ENCODE measurements around the gene CYP4A22.
"Not testable (repeated sequence)": the region's sequence is repeated elsewhere in the genome, so short reads cannot be mapped to it uniquely, and the experiment has no call there.

CYP4A22 gene

DNA sequence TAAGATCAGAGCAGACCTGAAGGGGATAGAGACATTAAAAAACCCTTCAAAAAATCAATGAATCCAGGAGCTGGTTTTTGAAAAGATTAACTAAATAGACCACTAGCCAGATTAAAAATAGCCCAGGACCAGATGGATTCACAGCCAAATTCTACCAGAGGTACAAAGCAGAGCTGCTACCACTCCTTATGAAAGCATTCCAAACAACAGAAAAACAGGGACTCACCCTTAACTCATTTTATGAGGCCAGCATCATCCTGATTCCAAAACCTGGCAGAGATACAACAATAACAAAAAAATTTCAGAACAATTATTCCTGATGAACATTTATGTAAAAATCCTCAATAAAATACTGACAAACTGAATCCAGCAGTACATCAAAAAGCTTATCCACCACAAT, 19.2 kb downstream of the CYP4A22 start:
- not testable (repeated sequence) for DNase-seq (ENCODE audit: low spot score)

DNA sequence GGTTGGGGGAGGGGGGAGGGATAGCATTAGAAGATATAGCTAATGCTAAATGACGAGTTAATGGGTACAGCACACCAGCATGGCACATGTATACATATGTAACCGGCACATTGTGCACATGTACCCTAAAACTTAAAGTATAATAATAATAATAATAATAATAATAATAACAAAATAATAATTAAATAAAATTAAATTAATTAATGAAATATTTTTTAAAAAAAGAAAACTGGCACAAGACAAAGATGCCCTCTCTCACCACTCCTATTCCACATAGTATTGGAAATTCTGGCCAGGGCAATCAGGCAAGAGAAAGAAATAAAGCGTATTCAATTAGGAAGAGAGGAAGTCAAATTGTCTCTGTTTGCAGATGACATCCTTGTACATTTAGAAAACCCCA, 20.7 kb downstream of the CYP4A22 start:
- DNase-seq (ENCODE audit: low spot score), result not testable (repeated sequence)

DNA sequence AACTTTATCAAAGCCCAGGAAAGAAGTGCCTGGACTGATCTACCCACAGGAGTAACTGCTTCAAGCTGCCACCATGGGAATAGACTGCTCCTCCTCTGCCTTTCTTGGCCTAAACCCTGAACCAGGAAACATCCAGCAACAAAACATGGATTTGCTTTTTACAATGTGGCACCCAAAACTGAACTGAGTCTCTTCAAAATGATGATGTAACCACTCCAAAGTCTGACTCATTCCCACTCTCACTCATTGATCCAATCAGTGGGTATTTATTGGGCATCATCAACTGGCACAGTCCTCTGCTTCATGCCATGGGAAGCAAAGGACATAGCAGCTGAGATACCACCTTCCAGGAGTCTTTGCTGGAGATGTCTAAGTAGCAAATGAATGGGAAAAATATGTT, 23.5 kb downstream of the CYP4A22 start:
- no peak for DNase-seq (ENCODE audit: low spot score)

DNA sequence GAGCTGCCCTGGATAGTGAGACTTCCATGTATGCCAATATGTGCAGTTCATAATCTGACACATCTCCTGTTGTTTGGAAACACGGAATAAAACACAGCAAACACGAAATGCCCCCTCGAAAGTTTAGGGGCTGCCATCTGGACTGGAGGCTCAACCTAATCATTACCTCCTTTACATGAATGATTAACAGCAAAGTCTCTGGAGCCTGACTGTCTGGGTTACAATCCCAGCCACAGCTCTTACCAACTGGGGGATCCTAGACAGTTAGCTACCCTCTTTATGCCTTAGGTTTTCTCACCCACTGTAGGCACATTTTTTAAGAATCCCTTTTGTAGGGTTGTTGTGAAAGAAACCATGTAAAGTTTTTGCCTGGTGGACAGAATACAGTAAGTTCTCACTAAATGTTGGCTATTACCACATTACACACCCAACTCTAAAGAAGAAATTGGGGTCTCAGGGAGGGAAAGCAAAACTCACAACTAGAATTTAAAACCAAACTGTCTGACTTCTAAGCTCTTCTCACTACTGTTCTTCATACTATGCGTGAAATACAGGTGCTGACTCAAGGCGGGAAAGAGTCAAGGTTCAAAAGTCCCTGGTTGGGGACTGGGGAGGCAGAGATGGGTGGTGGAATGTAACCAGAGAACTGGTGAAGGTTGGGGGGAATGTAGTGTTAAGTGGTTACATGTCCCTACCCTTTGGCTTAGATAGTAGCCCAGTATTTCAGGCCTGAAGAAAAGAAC, 24.2 kb downstream of the CYP4A22 start:
- DNase-seq (ENCODE audit: low spot score), result no peak

DNA sequence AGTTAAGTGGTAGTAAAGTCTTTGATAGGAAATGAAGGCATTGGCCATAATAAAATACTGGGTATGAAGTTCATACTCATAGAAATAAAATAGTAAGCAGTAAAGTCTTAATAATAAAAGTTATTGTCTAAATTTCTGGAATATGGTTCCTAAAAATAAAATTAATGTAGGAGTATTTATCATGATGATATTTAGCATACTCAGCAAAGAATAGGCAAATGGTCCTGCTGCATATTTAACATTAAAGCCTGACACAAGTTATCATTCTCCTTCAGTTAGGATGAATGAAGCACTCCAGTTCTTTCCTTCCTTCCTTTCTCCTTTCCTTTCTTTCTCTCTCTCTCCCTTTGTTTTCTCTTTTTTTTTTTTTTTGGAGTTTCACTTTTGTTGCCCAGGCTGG, 27.3 kb downstream of the CYP4A22 start:
- no peak for DNase-seq (ENCODE audit: low spot score)

DNA sequence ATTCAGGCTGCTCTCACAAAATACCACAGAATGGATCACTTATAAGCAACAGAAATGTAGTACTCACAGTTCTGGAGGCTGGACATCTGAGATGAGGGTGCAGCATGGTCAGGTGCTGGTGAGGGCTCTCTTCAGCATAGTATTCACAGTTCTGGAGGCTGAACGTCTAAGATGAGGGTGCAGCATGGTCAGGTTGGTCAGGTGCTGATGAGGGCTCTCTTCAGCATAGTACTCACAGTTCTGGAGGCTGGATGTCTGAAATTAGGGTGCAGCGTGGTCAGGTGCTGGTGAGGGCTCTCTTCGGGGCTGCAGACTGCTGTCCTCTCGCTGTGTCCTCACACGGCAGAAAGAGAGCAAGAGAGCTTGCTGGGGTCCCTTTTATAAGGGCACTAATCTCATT, 35.5 kb downstream of the CYP4A22 start:
- no peak for DNase-seq (ENCODE audit: low spot score)

DNA sequence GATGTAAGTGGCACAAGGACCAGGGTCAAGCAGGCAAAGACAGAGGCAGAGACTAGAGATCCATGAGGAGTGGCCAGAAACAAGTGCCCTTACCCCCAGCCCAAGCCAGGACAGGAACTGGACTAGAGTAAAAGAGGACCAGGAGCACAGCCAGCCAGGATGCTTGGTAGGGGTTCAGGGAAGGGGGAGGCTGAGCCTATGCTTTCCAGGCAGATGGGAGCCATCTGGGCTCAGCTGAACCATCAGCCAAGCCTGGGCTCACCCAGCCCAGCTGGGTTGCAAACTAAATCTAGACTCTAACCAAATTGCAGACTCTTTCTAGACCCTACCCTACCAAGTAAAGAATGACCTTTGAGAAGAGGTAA, 37.4 kb downstream of the CYP4A22 start:
- no peak for DNase-seq (ENCODE audit: low spot score)

DNA sequence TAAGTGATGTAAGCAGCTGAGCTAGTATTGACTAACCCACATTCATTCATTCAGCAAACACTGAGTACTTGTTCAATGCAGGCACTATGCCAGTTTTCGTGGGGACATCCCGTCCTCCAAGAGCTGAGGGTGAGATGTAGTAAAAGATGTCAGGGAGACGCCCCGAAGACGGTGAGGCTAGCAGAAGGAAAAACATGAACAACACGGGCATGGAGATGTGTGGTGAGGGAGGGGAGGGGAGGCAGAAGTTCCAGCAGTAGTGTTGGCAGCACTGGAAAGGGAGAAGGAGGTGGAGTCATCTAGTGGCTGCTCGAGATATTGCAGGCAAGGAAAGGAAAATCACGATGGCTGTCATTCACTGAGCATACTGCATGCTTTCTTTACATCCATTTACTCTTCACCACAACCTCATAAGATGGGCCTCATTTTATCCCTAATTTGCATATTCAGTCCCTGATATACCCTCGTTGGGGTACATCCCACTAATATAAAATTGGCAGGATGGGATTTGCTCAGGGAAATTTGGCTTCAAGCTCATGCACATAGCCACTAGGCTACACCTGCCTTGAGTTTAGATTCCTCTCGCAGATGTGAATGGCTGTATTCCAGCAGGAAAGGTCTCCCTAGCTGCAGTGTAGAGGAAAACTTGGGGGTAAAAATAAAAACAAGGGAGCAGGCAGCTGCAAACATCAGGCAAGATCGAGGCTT, 38.1 kb downstream of the CYP4A22 start:
- peak; percentile 44 for DNase-seq (ENCODE audit: low spot score)

DNA sequence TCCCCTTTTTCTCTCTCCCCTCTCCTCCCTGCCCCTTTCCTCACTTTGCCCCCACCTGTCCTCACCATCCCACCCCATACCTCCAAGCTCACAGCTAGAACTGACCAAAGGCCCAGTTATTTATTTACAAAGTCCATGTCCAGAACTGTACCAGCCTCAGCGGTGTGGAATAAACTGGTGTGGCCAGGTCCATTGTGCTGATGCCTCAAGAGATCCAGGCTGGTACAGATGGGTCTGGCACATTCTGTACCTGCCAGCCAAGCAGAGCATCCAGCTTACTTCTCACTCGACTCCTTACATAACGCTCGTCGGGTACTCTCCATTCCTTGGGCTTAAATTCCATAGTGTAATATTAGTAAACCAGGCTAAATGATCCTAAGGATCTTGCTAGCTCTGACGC, 40.8 kb downstream of the CYP4A22 start:
- DNase-seq (ENCODE audit: low spot score), result no peak

DNA sequence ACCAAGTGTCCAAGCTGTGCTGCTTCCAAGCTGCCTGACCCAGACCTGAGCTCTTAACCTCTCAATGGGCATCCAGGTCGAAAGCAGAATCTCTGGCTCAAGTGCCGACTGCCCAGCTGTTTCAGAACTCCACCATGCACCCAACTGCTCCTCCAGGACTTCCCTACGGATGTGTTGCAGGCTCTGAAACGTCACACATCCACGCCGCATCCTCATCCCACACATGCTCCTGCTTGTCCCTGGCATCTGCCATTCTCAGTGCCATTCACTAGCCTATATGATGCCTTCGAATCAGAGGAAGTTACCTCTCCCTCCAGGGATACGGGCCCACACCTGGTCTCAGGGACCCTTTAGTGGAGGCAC, 41.4 kb downstream of the CYP4A22 start:
- no peak for DNase-seq (ENCODE audit: low spot score)

DNA sequence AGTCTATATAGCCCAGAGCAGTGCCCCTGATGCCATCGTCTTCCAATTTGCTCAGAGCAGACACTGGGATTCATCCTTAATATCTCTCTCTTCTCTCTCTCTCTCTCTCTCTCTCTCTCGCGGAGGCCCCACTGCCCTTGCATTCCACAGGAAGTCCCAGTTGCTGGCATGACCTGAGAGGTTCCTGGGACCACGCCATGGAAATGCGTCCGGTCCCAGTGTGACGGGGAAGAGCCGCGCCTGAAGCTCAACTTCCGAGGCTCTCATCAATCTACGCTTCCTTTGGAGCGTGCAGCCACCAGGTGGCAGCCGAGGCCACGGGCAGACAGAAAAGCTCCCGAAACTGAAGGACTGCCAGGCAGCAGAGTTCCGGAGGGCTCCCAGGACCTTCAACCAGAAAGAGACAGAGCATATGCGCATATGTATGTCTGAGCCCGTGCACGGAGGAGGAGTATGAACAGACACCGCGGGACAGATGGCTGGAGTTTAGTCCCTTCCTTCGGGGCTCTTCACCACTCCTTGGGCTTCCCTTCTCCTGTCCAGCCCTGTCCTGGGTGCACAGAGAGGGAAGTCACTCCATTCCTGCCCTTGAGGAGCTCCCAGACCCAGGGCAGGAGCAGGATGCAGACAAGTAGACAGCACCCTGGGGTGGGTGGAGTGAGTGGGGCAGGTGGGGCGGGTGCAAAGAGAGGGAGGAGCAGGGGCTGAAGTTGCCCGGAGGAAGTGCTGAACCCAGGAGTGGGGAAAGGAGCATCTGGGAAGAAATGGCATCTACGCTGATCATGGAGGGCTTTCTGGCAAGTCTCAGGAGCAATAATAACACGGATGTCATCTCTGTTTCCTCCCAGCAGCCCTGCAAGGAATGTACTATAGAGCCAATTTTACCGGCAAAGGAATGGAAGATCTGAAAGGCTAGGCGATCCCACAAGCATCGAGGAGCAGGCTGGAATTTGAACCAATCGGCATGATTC, 42.1 kb downstream of the CYP4A22 start:
- DNase-seq (ENCODE audit: low spot score), result peak; percentile 78

DNA sequence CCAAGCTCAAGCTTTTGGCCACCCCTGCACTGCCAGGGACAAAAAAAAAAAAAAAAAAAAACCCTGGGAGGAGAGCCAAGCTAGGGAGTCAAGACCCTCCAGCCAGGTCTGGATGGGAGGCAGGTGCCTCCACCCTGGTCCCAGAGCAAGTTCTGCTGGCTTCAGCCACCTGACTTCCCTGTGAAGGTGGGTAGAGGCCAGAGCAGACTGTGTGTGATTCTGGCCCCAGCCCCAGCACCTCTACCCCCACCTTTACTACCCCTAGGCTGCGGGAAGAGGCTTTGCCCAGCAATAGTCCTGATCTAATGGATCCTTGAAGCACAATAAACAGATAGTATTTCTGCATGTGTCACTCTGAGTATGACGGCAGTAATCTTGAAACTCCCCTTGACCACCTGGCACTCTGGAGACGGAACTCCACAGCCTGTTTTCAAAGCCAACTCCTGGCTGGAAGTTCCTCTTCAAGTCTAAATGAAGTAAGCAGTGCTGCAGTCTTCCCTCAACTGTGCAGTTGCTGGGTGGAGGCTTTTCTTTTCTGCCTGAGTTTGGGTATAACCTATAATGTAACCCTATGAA, 42.8 kb downstream of the CYP4A22 start:
- DNase-seq (ENCODE audit: low spot score), result no peak

DNA sequence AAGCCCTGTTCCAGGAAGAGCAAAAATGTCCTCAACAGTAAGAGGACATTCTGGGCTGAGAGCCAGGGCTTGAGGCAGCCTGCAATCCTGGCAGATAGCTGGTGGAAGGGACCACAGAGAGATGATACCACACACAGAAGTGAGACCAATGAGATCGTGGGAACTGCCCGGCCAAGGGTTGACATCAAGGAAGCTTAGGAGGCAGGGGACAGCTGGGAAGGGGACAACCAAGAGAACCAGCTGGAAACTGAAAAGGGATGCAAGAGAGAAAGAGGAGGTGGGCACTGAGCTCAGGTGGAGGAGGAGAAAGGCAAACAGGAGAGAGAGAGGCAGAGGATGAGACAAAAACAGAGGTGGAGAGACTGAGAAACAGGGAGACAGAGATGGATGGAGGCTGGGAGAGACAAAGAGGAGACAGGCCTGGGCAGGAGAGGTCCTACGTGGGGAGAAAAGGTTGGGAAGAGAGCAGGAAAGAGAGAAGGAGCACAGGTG, 43.4 kb downstream of the CYP4A22 start:
- DNase-seq (ENCODE audit: low spot score), result no peak

DNA sequence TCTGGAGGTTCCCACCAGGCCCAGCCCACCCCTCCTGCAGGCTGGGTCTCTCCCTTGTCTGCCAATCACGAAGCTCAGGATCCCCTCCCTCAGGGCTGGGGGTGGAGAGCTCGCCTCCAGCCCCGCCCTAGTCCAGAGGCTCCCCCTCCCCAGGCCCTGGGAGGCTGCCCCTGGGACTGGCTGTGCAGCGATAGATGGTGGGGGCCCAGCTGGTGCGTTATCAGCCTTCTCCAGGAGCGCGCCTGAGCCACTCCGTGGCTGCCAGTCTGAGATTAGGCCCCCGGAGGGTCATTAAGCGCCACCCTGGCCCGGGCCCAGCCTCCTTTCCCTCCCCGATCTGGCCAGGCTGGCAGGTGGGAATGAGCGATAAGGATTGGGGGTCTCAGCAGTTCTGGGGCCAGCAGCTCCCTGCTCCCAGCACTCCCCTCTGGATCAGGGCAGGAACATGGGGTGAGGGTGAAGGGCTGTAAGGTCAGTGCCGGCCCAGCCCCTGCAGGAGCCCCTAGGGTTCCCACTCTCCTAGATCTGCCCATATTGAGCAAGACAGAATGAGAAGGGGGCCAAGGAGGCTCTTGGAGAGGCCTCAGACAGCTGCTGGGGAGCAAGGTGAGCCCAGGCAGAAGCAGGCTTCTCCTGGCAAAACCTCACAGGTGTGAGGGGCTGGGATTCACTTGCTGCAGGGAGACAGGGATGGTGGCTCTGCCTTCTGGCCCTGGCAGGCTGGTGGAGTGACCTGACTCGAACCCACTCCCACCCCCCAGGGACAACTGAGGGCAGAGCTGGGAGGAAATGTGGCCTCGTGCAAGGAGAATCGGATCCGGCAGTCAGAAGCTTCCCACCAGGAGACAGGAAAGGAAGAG, 44.1 kb downstream of the CYP4A22 start:
- no peak for DNase-seq (ENCODE audit: low spot score)

DNA sequence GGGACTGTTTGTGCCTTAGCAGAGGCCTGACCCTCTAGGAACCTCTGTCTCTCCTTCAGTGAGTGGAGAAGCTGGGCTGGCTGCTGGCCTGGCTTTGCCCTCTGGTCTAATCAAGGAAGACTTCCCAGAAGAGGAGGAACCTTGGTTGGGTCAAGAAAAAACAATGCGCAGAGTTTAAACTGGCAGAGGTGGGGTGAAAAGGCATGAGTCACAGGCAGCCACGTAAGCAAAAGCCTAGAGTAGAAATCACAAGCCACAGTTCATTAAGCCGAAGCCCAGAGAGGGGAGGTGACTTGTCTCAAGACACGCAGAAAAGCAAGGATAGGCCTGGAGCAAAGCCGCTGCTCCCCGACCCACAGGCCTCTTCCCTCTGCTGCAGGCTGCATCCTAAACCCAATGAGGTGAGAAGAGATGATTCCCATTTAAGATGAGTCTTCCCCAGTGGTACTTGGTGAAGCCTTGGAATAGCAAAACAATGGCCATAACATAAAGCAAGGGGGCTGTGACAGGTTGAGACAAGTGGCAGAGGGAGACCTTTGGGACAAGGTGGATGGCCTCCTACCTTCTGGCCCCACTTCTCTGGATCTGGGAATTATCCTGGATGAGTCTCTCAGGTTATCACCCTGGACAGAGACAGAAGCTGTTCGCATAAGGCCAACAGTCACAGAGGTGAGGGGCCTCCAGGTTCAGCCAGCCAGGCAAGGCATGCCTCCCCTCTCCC, 44.9 kb downstream of the CYP4A22 start:
- no peak for DNase-seq (ENCODE audit: low spot score)

DNA sequence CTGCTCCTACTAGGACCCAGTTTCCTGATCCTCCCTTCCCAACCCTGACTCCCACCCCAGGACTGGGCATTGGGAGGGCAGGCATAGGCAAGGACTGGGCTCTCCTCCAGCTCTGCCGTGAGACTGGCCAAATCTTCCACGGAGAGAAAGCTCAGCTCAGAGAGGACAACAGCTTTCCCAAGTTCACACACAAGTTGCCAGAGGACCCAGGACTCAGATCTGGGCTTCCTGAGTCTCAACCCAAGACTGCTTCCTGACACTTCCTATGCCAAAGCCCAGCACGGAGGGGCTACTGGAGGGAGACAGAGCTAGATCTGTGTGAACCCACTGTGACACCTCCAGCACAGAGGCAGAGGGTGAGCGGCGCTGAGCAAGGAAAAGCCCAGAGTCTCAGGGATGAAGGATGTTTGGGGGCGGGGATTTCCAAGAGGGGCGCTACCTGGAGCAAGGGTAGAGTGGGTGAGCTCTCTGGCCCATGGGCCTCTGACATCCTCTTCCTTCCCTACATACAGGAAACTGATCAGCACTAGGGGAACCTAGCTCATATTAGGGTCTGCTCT, 45.5 kb downstream of the CYP4A22 start:
- DNase-seq (ENCODE audit: low spot score), result no peak

DNA sequence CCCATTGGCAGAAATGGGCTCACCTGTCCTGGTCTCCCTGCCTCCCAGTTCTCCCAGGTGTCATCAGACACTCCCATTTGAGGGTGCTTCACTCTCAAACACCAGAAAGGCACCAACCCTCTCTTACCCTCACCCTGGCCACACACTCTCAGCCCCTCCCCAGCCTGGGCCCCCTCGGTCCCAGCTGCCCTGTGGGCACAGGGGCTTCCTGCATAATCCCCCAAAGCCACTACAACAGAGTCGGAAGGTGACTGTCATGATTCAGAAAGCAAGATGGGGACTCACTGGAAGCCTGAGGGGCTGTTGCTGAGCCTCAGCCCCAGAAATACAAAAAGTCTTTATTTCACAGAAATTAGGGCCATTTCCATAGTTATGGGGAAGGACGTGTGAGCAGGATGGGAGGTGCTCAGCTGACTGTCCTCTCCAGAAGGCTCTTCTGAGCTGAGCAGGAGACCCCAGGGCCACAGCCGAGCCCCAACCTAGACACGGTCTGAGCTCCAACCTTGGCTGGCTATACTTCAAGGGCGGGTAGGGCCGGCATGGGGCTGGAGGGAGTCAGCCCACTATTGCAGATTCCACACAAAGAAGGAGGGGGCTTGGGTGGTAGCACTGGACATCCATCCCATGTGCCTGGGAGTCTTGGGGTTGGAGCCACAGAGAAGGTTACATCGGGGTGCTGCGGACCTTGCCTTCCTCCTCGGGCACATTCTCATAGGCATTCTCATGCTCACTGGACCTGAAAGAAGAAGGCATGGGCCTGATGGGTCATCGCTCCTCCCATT, 46.3 kb downstream of the CYP4A22 start:
- no peak for DNase-seq (ENCODE audit: low spot score)

DNA sequence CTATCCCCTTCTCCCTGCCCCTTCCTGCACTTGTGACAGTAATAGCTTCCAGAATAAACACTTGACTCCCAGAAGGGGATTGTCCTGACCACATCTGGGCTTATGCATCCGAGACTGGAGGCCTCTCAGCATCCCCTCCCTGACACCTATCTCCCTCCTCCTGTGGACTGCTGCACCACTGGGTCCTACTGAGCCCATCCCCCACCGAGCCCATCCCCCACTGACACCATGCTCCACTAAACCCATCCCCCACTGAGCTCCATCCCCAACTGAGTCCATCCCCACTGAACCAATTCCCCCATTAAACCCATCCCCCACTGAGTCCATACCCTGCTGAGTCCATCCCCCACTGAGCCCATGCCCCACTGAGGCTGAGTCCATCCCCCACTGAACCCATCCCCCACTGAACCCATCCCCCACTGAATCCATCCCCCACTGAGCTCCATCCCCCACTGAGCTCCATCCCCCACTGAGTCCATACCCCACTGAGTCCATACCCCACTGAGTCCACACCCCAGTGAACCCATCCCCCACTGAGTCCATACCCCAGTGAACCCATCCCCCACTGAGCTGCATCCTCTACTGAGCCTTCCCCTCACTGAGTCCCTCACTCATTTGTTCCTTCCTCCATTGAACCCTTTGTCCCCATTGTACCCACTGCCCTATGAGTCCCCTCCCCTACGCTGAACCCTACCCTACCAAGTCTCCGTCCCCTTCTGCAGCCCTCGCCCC, 47.0 kb downstream of the CYP4A22 start:
- DNase-seq (ENCODE audit: low spot score), result no peak

All from putamen (tissue), 1 donor.